Neural cell (in vitro differentiated cells): Measurements from ENCODE around the gene JPT1.

Experiments used
- CTCF ChIP-seq: fragments of 450-650 bp; IDR thresholded peaks from 2 replicates; pipeline ENCODE4 v1.5.1; 2014; ENCODE audit warnings: antibody characterized with exemption, mild to moderate bottlenecking, moderate library complexity; ENCODE audit not compliant: poor library complexity, severe bottlenecking
- EP300 ChIP-seq: fragments of 450-650 bp; conservative IDR thresholded peaks from 2 replicates; pipeline ENCODE4 v1.6.1; 2014; ENCODE audit warnings: antibody characterized with exemption, mild to moderate bottlenecking, moderate library complexity; ENCODE audit not compliant: poor library complexity, severe bottlenecking
- EZH2 ChIP-seq: fragments of 200-600, 300-800 bp; shearing (Covaris generic), sonication (generic); IDR thresholded peaks from 2 replicates; pipeline ENCODE4 v1.6.1; 2014; ENCODE audit warnings: antibody characterized with exemption, low read length, borderline replicate concordance, mild to moderate bottlenecking; ENCODE audit not compliant: insufficient read depth, poor library complexity, severe bottlenecking
- POLR2AphosphoS5 ChIP-seq: IDR thresholded peaks from 2 replicates; pipeline ENCODE4 v1.6.1; 2012
- RAD21 ChIP-seq: fragments of 450-650 bp; conservative IDR thresholded peaks from 2 replicates; pipeline ENCODE4 v1.6.1; 2014; ENCODE audit warnings: antibody characterized with exemption, mild to moderate bottlenecking, moderate library complexity
- REST ChIP-seq: IDR thresholded peaks from 2 replicates; pipeline ENCODE4 v1.6.1; 2012; ENCODE audit warnings: borderline replicate concordance
- TAF1 ChIP-seq: IDR thresholded peaks from 2 replicates; pipeline ENCODE4 v1.6.1; 2012; ENCODE audit warnings: low read depth

GRCh38 chr17:75103601-75104554, 50.4 kb downstream of the JPT1 start:
- TF ChIP-seq CTCF (no peak), REST (no peak), POLR2AphosphoS5 (no peak), EZH2 (no peak), EP300 (no peak), TAF1 (no peak), RAD21 (no peak)
